H9 (cell line): ENCODE data around the gene AP1B1. TPM values are rescaled to one million over a fixed set of nuclear protein-coding genes. Genes with fewer than 3 reads are reported as not detected.

Experiments
- DNase-seq: peaks from one replicate; pipeline ENCODE4 v3.0.0-alpha.2; 2017
- H2AFZ ChIP-seq: one replicate; pipeline ENCODE4 v1.6.1; 2013; ENCODE audit warnings: mild to moderate bottlenecking, low read length, control low read depth, moderate library complexity
- H2AK5ac ChIP-seq: 2 replicates; pipeline ENCODE4 v1.6.1; 2013; ENCODE audit warnings: low read length, control low read depth, mixed read lengths; ENCODE audit not compliant: insufficient read length
- H2BK120ac ChIP-seq: one replicate; pipeline ENCODE4 v1.6.1; 2013; ENCODE audit warnings: low read depth, mild to moderate bottlenecking, low read length, control low read depth, inconsistent platforms; ENCODE audit not compliant: poor library complexity, severe bottlenecking
- H2BK12ac ChIP-seq: 2 replicates; pipeline ENCODE4 v1.6.1; 2013; ENCODE audit warnings: low read length, control low read depth, mixed read lengths, low read depth; ENCODE audit not compliant: insufficient read length
- H2BK15ac ChIP-seq: 2 replicates; pipeline ENCODE4 v1.6.1; 2013; ENCODE audit warnings: low read depth, low read length, control low read depth
- H2BK20ac ChIP-seq: one replicate; pipeline ENCODE4 v1.6.1; 2013; ENCODE audit warnings: low read depth, mild to moderate bottlenecking, low read length, control low read depth, inconsistent platforms; ENCODE audit not compliant: poor library complexity, severe bottlenecking
- H2BK5ac ChIP-seq: 2 replicates; pipeline ENCODE4 v1.6.1; 2013; ENCODE audit warnings: low read length, control low read depth, mixed read lengths; ENCODE audit not compliant: insufficient read length
- H3K14ac ChIP-seq: 2 replicates; pipeline ENCODE4 v1.6.1; 2013; ENCODE audit warnings: low read length, control low read depth; ENCODE audit not compliant: insufficient read depth
- H3K18ac ChIP-seq: 2 replicates; pipeline ENCODE4 v1.6.1; 2013; ENCODE audit warnings: low read depth, mild to moderate bottlenecking, mixed read lengths, low read length, control low read depth; ENCODE audit not compliant: insufficient read length
- H3K23ac ChIP-seq: 2 replicates; pipeline ENCODE4 v1.6.1; 2013; ENCODE audit warnings: low read length, control low read depth, mixed read lengths, low read depth; ENCODE audit not compliant: insufficient read length
- H3K23me2 ChIP-seq: 2 replicates; pipeline ENCODE4 v1.6.1; 2013; ENCODE audit warnings: low read depth, mild to moderate bottlenecking, mixed read lengths, low read length, control low read depth; ENCODE audit not compliant: insufficient read length, poor library complexity, severe bottlenecking
- H3K27ac ChIP-seq: 2 replicates; pipeline ENCODE4 v1.5.1; 2013; ENCODE audit warnings: low read length, control low read depth, mixed read lengths, low read depth; ENCODE audit not compliant: insufficient read length
- H3K27me3 ChIP-seq: 2 replicates; pipeline ENCODE4 v1.6.1; 2013; ENCODE audit warnings: low read length, control low read depth, inconsistent platforms; ENCODE audit not compliant: insufficient read depth
- H3K4ac ChIP-seq: 2 replicates; pipeline ENCODE4 v1.6.1; 2013; ENCODE audit warnings: low read depth, mild to moderate bottlenecking, control low read depth, inconsistent platforms, low read length, moderate library complexity
- H3K4me1 ChIP-seq: 2 replicates; pipeline ENCODE4 v1.6.1; 2013; ENCODE audit warnings: low read length, control low read depth, inconsistent platforms; ENCODE audit not compliant: insufficient read depth
- H3K4me2 ChIP-seq: 2 replicates; pipeline ENCODE4 v1.6.1; 2013; ENCODE audit warnings: low read length, control low read depth, mixed read lengths; ENCODE audit not compliant: insufficient read length, insufficient read depth
- H3K56ac ChIP-seq: 2 replicates; pipeline ENCODE4 v1.6.1; 2013; ENCODE audit warnings: low read depth, mild to moderate bottlenecking, mixed read lengths, low read length, control low read depth; ENCODE audit not compliant: insufficient read length
- H3K79me1 ChIP-seq: 2 replicates; pipeline ENCODE4 v1.6.1; 2013; ENCODE audit warnings: low read depth, mild to moderate bottlenecking, moderate library complexity, low read length, control low read depth, inconsistent platforms; ENCODE audit not compliant: insufficient read depth, poor library complexity, severe bottlenecking
- H3K79me2 ChIP-seq: 2 replicates; pipeline ENCODE4 v1.6.1; 2013; ENCODE audit warnings: low read length, control low read depth, inconsistent platforms; ENCODE audit not compliant: insufficient read depth
- H3K9ac ChIP-seq: 2 replicates; pipeline ENCODE4 v1.6.1; 2013; ENCODE audit warnings: low read length, control low read depth, mixed read lengths; ENCODE audit not compliant: insufficient read length; ENCODE audit errors: extremely low read depth
- H3K9me3 ChIP-seq: one replicate; pipeline ENCODE4 v1.6.1; 2013; ENCODE audit warnings: low read depth, low read length, inconsistent platforms; ENCODE audit not compliant: control insufficient read depth
- H3T11ph ChIP-seq: one replicate; pipeline ENCODE4 v1.6.1; 2013; ENCODE audit warnings: mild to moderate bottlenecking, low read length, control low read depth, inconsistent platforms
- H4K20me1 ChIP-seq: one replicate; pipeline ENCODE4 v1.6.1; 2013; ENCODE audit not compliant: control insufficient read depth, insufficient read length, insufficient read depth
- H4K5ac ChIP-seq: 2 replicates; pipeline ENCODE4 v1.6.1; 2013; ENCODE audit warnings: low read depth, mild to moderate bottlenecking, mixed read lengths, low read length, control low read depth; ENCODE audit not compliant: insufficient read length
- H4K8ac ChIP-seq: replicated peaks from 2 replicates; pipeline ENCODE4 v1.6.1; 2013; ENCODE audit warnings: low read length, control low read depth, mixed read lengths, low read depth; ENCODE audit not compliant: insufficient read length
- H4K91ac ChIP-seq: 2 replicates; pipeline ENCODE4 v1.6.1; 2013; ENCODE audit warnings: low read depth, mild to moderate bottlenecking, moderate library complexity, mixed read lengths, low read length, control low read depth; ENCODE audit not compliant: insufficient read length
- H3K27ac Mint-ChIP-seq, 3 experiments: 2 replicates in 2 of 3; 3 replicates in 1 of 3; pipeline ENCODE4 v1.8.0; 2020 to 2021; ENCODE audit warnings: mixed read lengths in 3 of 3, mild to moderate bottlenecking in 1 of 3, moderate library complexity in 1 of 3
- H3K27me3 Mint-ChIP-seq: 2 replicates; pipeline ENCODE4 v1.8.0; 2021; ENCODE audit warnings: low read depth, mild to moderate bottlenecking, moderate library complexity, mixed read lengths
- H3K36me3 Mint-ChIP-seq, 3 experiments: 2 replicates in 2 of 3; 3 replicates in 1 of 3; pipeline ENCODE4 v1.8.0; 2020 to 2021; ENCODE audit warnings: low read depth in 3 of 3, mixed read lengths in 3 of 3; ENCODE audit not compliant: insufficient read depth in 1 of 3
- H3K4me1 Mint-ChIP-seq, 2 experiments: 2 replicates each; pipeline ENCODE4 v1.8.0; 2020; ENCODE audit warnings: mixed read lengths in 2 of 2
- H3K4me3 Mint-ChIP-seq, 2 experiments: 2 replicates in 1 of 2; 3 replicates in 1 of 2; pipeline ENCODE4 v1.8.0; 2020 to 2021; ENCODE audit warnings: mild to moderate bottlenecking in 2 of 2, mixed read lengths in 2 of 2, moderate library complexity in 1 of 2
- H3K9me3 Mint-ChIP-seq, 2 experiments: 2 replicates in 1 of 2; 3 replicates in 1 of 2; pipeline ENCODE4 v1.8.0; 2020; ENCODE audit warnings: mild to moderate bottlenecking in 2 of 2, mixed read lengths in 2 of 2, moderate library complexity in 1 of 2
- WGBS: extraction: QIAGEN DNeasy Blood & Tissue Kit; methylation state at CpG from one replicate; pipeline ENCODE4 v1.1.7; 2013; ENCODE audit warnings: missing lambda C conversion rate, low lambda C conversion rate, mixed read lengths; ENCODE audit not compliant: insufficient read length; ENCODE audit errors: extremely low coverage; 5-methylcytosine and 5-hydroxymethylcytosine counted together
- total RNA-seq: library from RNA; stranded (reverse); gene quantifications from 2 replicates; pipeline ENCODE4 v1.2.1, GENCODE V29; 2021
- TF ChIP-seq, protein P1 (sequence below): fragments of 200-600 bp; sonication (generic); conservative IDR thresholded peaks from 3 replicates; pipeline ENCODE4 v1.8.0; 2021; ENCODE audit warnings: antibody characterized with exemption, mild to moderate bottlenecking

Gene AP1B1
- total RNA-seq, 1 experiment from 2014 or later: 64.0 TPM

GRCh38 chr22:29353860-29354259, 34.5 kb downstream of the AP1B1 start:
- Histone ChIP-seq H3K4me1 (no peaks in the 10 kb centered on the region), H3K4me2 (no peak overlapping the region), H4K5ac (no peak overlapping the region), H2BK5ac (no peak overlapping the region), H3K9ac (no peak overlapping the region), H3K14ac (no peak overlapping the region), H3K27me3 (no peaks in the 10 kb centered on the region), H4K20me1 (no peaks in the 10 kb centered on the region), H3K56ac (no peak overlapping the region), H2BK15ac (no peak overlapping the region), H2BK12ac (no peak overlapping the region), H3K9me3 (no peaks in the 10 kb centered on the region), H3T11ph (no peak overlapping the region), H3K4ac (no peak overlapping the region), H3K18ac (no peak overlapping the region), H4K91ac (no peak overlapping the region), H3K23ac (no peak overlapping the region), H4K8ac (no peak overlapping the region), H3K79me2 (no peaks in the 10 kb centered on the region), H2AFZ (no peak overlapping the region), H3K27ac (no peak overlapping the region), H3K23me2 (no peaks in the 10 kb centered on the region), H3K79me1 (no peaks in the 10 kb centered on the region), H2BK120ac (no peak overlapping the region), H2AK5ac (no peak overlapping the region), H2BK20ac (no peak overlapping the region)
- Mint-ChIP-seq H3K27ac (no peak overlapping the region), H3K36me3 (peaks cover 20 to 86% (median 59%) of the 10 kb centered on the region in 3 experiments), H3K9me3 (no peaks in the 10 kb centered on the region), H3K27me3 (no peaks in the 10 kb centered on the region), H3K4me3 (no peak overlapping the region), H3K4me1 (no peaks in the 10 kb centered on the region)
- no peak for DNase-seq
- TF ChIP-seq, protein P1, sequence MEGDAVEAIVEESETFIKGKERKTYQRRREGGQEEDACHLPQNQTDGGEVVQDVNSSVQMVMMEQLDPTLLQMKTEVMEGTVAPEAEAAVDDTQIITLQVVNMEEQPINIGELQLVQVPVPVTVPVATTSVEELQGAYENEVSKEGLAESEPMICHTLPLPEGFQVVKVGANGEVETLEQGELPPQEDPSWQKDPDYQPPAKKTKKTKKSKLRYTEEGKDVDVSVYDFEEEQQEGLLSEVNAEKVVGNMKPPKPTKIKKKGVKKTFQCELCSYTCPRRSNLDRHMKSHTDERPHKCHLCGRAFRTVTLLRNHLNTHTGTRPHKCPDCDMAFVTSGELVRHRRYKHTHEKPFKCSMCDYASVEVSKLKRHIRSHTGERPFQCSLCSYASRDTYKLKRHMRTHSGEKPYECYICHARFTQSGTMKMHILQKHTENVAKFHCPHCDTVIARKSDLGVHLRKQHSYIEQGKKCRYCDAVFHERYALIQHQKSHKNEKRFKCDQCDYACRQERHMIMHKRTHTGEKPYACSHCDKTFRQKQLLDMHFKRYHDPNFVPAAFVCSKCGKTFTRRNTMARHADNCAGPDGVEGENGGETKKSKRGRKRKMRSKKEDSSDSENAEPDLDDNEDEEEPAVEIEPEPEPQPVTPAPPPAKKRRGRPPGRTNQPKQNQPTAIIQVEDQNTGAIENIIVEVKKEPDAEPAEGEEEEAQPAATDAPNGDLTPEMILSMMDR: no peak
- WGBS: no CpG with 5 or more reads among the region's 8 CpGs
